Endodermal cell (in vitro differentiated cells): ENCODE results near the gene BICDL2. TPM values are rescaled to one million over a fixed set of nuclear protein-coding genes. Genes with fewer than 3 reads are reported as not detected.

Experiments
- DNase-seq: peaks from one replicate; pipeline ENCODE4 v3.0.0-alpha.2; 2017
- H3K27ac ChIP-seq: 2 replicates; pipeline ENCODE4 v1.5.1; 2013; ENCODE audit warnings: mild to moderate bottlenecking, low read depth, low read length, moderate library complexity
- H3K27me3 ChIP-seq: 2 replicates; pipeline ENCODE4 v1.6.1; 2013; ENCODE audit warnings: mild to moderate bottlenecking, low read length, moderate library complexity; ENCODE audit not compliant: insufficient read depth, control insufficient read depth, poor library complexity, severe bottlenecking
- H3K36me3 ChIP-seq: 2 replicates; pipeline ENCODE4 v1.7.0; 2013; ENCODE audit warnings: mild to moderate bottlenecking, low read length, moderate library complexity; ENCODE audit not compliant: control insufficient read depth, insufficient read depth
- H3K4me1 ChIP-seq: one replicate; pipeline ENCODE4 v1.7.0; 2013; ENCODE audit warnings: low read length; ENCODE audit not compliant: control insufficient read depth, insufficient read depth
- H3K4me3 ChIP-seq: 2 replicates; pipeline ENCODE4 v1.5.1; 2013; ENCODE audit warnings: mild to moderate bottlenecking, low read length, moderate library complexity
- H3K9ac ChIP-seq: 2 replicates; pipeline ENCODE4 v1.6.1; 2013; ENCODE audit warnings: mild to moderate bottlenecking, low read length, moderate library complexity; ENCODE audit not compliant: poor library complexity, severe bottlenecking; ENCODE audit errors: extremely low read depth
- H3K9me3 ChIP-seq: 2 replicates; pipeline ENCODE4 v1.6.1; 2013; ENCODE audit warnings: mild to moderate bottlenecking, low read length, moderate library complexity; ENCODE audit not compliant: control insufficient read depth
- H3K27ac Mint-ChIP-seq: 2 replicates; pipeline ENCODE4 v1.8.0; 2020; ENCODE audit warnings: mixed read lengths
- H3K27me3 Mint-ChIP-seq: 2 replicates; pipeline ENCODE4 v1.8.0; 2021; ENCODE audit warnings: mild to moderate bottlenecking, mixed read lengths; ENCODE audit not compliant: insufficient read depth
- H3K36me3 Mint-ChIP-seq: 2 replicates; pipeline ENCODE4 v1.8.0; 2020; ENCODE audit warnings: low read depth, mixed read lengths
- H3K4me1 Mint-ChIP-seq: 2 replicates; pipeline ENCODE4 v1.8.0; 2020; ENCODE audit warnings: mixed read lengths
- H3K4me3 Mint-ChIP-seq: 2 replicates; pipeline ENCODE4 v1.8.0; 2020; ENCODE audit warnings: mild to moderate bottlenecking, moderate library complexity, mixed read lengths
- H3K9me3 Mint-ChIP-seq: 2 replicates; pipeline ENCODE4 v1.8.0; 2020; ENCODE audit warnings: mild to moderate bottlenecking, mixed read lengths
- CTCF ChIP-seq: fragments of 200-600 bp; sonication (generic); conservative IDR thresholded peaks from 2 replicates; pipeline ENCODE4 v1.5.0; 2021; ENCODE audit warnings: antibody characterized with exemption, mild to moderate bottlenecking
- WGBS, 2 experiments: methylation state at CpG; one replicate each; pipeline versions ENCODE4 v1.1.5 to v1.1.7; 2013; ENCODE audit warnings: missing lambda C conversion rate in 2 of 2, mixed read lengths in 1 of 2; ENCODE audit not compliant: insufficient coverage in 1 of 2, insufficient read length in 1 of 2; 5-methylcytosine and 5-hydroxymethylcytosine counted together
- total RNA-seq, 2 donors: library from RNA; stranded (reverse); fragmentation: NEBNext Ultra II Directional in 1 of 2; extraction: Animal tissue kit (Norgen Biotek cat#: 25700) in 1 of 2; gene quantifications; 2 replicates in 1 of 2; 3 replicates in 1 of 2; pipeline ENCODE4 v1.2.1, GENCODE V29; 2021

The BICDL2 gene
- total RNA-seq, 2 donors from 2014 or later, result 4.7 to 8.2 TPM

GRCh38 chr16:2991566-2992261 is 45.0 kb downstream of the BICDL2 start:
- no peaks in the 10 kb centered on the region for H3K36me3 ChIP-seq
- Mint-ChIP-seq H3K9me3 (no peaks in the 10 kb centered on the region), H3K4me1 (peaks cover 7% of the 10 kb centered on the region), H3K27ac (no peak overlapping the region), H3K4me3 (no peak overlapping the region), H3K36me3 (no peaks in the 10 kb centered on the region), H3K27me3 (no peaks in the 10 kb centered on the region)
- H3K9me3 ChIP-seq, result no peaks in the 10 kb centered on the region
- no peak overlapping the region for H3K27ac ChIP-seq
- no peak overlapping the region for H3K4me3 ChIP-seq
- no peak for TF ChIP-seq CTCF
- H3K27me3 ChIP-seq, result no peaks in the 10 kb centered on the region
- DNase-seq, result no peak
- H3K9ac ChIP-seq, result no peak overlapping the region
- 90 to 94% methylated on average over 3 to 12 of the region's 12 CpGs for WGBS, 2 experiments
- no peaks in the 10 kb centered on the region for H3K4me1 ChIP-seq

GRCh38 chr16:2990891-2991290 is 45.9 kb downstream of the BICDL2 start:
- no peak overlapping the region for H3K27ac Mint-ChIP-seq
- Histone ChIP-seq H3K4me3 (no peak overlapping the region), H3K27ac (no peak overlapping the region), H3K36me3 (no peaks in the 10 kb centered on the region), H3K4me1 (no peaks in the 10 kb centered on the region), H3K9ac (no peak overlapping the region), H3K9me3 (no peaks in the 10 kb centered on the region), H3K27me3 (no peaks in the 10 kb centered on the region)
- no peaks in the 10 kb centered on the region for H3K27me3 Mint-ChIP-seq
- H3K4me3 Mint-ChIP-seq, result no peak overlapping the region
- no peaks in the 10 kb centered on the region for H3K9me3 Mint-ChIP-seq
- no peak for TF ChIP-seq CTCF
- no peaks in the 10 kb centered on the region for H3K36me3 Mint-ChIP-seq
- DNase-seq, result peak; percentile 75
- peaks cover 7% of the 10 kb centered on the region for H3K4me1 Mint-ChIP-seq
- 80 to 83% methylated on average over 2 to 10 of the region's 10 CpGs for WGBS, 2 experiments

GRCh38 chr16:2988590-2989099 is 48.1 kb downstream of the BICDL2 start:
- Histone ChIP-seq H3K36me3 (no peaks in the 10 kb centered on the region), H3K4me1 (no peaks in the 10 kb centered on the region), H3K9ac (no peak overlapping the region), H3K27me3 (no peaks in the 10 kb centered on the region), H3K4me3 (no peak overlapping the region), H3K9me3 (no peaks in the 10 kb centered on the region), H3K27ac (no peak overlapping the region)
- DNase-seq, result peak; percentile 66
- Mint-ChIP-seq H3K27ac (no peak overlapping the region), H3K4me3 (no peak overlapping the region), H3K27me3 (no peaks in the 10 kb centered on the region), H3K9me3 (no peaks in the 10 kb centered on the region), H3K4me1 (peaks cover 7% of the 10 kb centered on the region), H3K36me3 (no peaks in the 10 kb centered on the region)
- no peak for TF ChIP-seq CTCF
- WGBS, 2 experiments, result 82% methylated on average over 3 to 8 of the region's 8 CpGs
